HEK293 (cell line): ENCODE measurements around the gene CYREN.

Experiments used
- YY1 ChIP-seq: fragments of 450-650 bp; formaldehyde crosslinking; IDR thresholded peaks from 2 replicates; pipeline ENCODE4 v1.5.1; 2018; ENCODE audit warnings: missing biosample characterization, missing genetic modification characterization
- ZNF354C ChIP-seq: fragments of 450-650 bp; formaldehyde crosslinking; IDR thresholded peaks from 2 replicates; pipeline ENCODE4 v1.5.1; 2016; ENCODE audit warnings: missing biosample characterization, missing genetic modification characterization, low read depth, borderline replicate concordance
- ZNF423 ChIP-seq: fragments of 450-650 bp; formaldehyde crosslinking; IDR thresholded peaks from 2 replicates; pipeline ENCODE4 v1.5.1; 2016; ENCODE audit warnings: missing biosample characterization, missing genetic modification characterization
- TF ChIP-seq, protein P1 (sequence below): fragments of 450-650 bp; formaldehyde crosslinking; IDR thresholded peaks from 2 replicates; pipeline ENCODE4 v1.5.1; 2016; ENCODE audit warnings: missing biosample characterization, missing genetic modification characterization

DNA sequence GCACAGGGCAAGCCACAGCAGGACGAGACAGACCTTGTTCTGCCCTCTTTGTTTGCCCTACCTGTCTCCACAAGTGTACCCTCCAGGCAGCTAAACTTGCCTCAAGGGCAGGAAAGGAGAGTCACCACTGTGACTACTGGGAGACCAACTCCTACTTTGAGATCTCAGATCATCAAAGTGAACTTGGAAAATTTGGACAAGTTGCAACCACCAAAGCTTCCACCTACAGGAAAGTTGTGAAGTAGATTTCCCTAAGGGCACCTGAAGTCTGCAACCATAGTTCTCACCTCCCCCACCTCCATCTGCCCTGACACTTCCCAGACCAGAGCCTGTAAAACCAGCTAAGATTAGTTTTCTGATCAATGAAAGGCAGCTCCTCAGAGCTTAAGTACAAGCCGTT lies 43.3 kb upstream of the CYREN start:
- TF ChIP-seq ZNF423 (tag by site-specific recombination) = no peak
- TF ChIP-seq, protein P1, sequence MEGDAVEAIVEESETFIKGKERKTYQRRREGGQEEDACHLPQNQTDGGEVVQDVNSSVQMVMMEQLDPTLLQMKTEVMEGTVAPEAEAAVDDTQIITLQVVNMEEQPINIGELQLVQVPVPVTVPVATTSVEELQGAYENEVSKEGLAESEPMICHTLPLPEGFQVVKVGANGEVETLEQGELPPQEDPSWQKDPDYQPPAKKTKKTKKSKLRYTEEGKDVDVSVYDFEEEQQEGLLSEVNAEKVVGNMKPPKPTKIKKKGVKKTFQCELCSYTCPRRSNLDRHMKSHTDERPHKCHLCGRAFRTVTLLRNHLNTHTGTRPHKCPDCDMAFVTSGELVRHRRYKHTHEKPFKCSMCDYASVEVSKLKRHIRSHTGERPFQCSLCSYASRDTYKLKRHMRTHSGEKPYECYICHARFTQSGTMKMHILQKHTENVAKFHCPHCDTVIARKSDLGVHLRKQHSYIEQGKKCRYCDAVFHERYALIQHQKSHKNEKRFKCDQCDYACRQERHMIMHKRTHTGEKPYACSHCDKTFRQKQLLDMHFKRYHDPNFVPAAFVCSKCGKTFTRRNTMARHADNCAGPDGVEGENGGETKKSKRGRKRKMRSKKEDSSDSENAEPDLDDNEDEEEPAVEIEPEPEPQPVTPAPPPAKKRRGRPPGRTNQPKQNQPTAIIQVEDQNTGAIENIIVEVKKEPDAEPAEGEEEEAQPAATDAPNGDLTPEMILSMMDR (tag by site-specific recombination) = no peak
- TF ChIP-seq YY1 (tag by site-specific recombination) = no peak
- TF ChIP-seq ZNF354C (tag by site-specific recombination) = no peak
